ENCODE measurements around the gene NAALADL2.

GRCh38 chr3:175798326-175798725 lies 939.2 kb downstream of the NAALADL2 start:
- no peak for TF ChIP-seq POLR2AphosphoS5 (IDR thresholded peaks at IDR 0.05; ENCODE audit: borderline replicate concordance, low read depth, low read length)
- TF ChIP-seq EZH2 (IDR thresholded peaks at IDR 0.05): no peak
- no peak for TF ChIP-seq FOXP2 (optimal IDR thresholded peaks at IDR 0.05; ENCODE audit: control extremely low read depth, extremely low read length, insufficient read depth)
